GM12878 (cell line): ENCODE results near the gene WWP2. TPM values are rescaled to one million over a fixed set of nuclear protein-coding genes. Genes with fewer than 3 reads are reported as not detected.

Source experiments
- ATAC-seq: fragments of 200-7000 bp; cut with Tn5 transposase; 3 replicates; pipeline ENCODE4 v1.9.1; 2020; ENCODE audit warnings: mild to moderate bottlenecking, moderate library complexity
- BruUV-seq: library from RNA; stranded (reverse); fragments of 400-500 nt; replicated peaks from 2 replicates; lab custom pipeline; 2021; lab: Mats Ljungman, UMichigan
- CTCF ChIA-PET: fragments of 300-600 bp; sonication (Branson Sonifier 250); formaldehyde crosslinking; extraction: SDS; loops from one replicate; lab custom pipeline; 2021; ENCODE audit warnings: inconsistent platforms; lab: Yijun Ruan, JAX
- POLR2A ChIA-PET: fragments of 350-600 bp; formaldehyde crosslinking; extraction: SDS; loops from one replicate; lab custom pipeline; 2021; ENCODE audit warnings: inconsistent platforms; lab: Charles Lee
- RAD21 ChIA-PET: fragments of 300-600 bp; sonication (Branson Sonifier 250); formaldehyde crosslinking; loops from one replicate; lab custom pipeline; 2023; ENCODE audit warnings: antibody characterized with exemption; ENCODE audit not compliant: unreplicated experiment; lab: Charles Lee
- SMC1A ChIA-PET: fragments of 300-600 bp; sonication (Branson Sonifier 250); formaldehyde crosslinking; loops from one replicate; lab custom pipeline; 2023; ENCODE audit not compliant: unreplicated experiment, uncharacterized antibody; lab: Charles Lee
- DNase-seq: peaks from one replicate; pipeline ENCODE4 v3.0.0-alpha.2; 2011; ENCODE audit warnings: low read depth, low spot score
- FAIRE-seq: peaks from 3 replicates; lab custom pipeline; 2011; peaks lifted over from hg19 to GRCh38; lab: Jason Lieb, UNC
- H2AFZ ChIP-seq: 2 replicates; pipeline ENCODE4 v1.6.0; 2011; ENCODE audit warnings: low read depth, low read length, control low read depth; ENCODE audit not compliant: control insufficient read depth
- H3K27ac ChIP-seq: 2 replicates; pipeline ENCODE4 v1.5.1; 2011; ENCODE audit warnings: control low read depth; ENCODE audit not compliant: control insufficient read depth, insufficient read depth
- H3K27me3 ChIP-seq, 2 experiments: replicated peaks in 1 of 2; 2 replicates each; pipeline versions ENCODE4 v1.6.0 to v1.6.1; 2011; ENCODE audit warnings: low read length in 1 of 2; ENCODE audit not compliant: control insufficient read depth in 2 of 2, insufficient read depth in 2 of 2
- H3K36me3 ChIP-seq, 2 experiments: 2 replicates each; pipeline ENCODE4 v1.5.1; 2011; ENCODE audit warnings: low read length in 1 of 2; ENCODE audit not compliant: control insufficient read depth in 2 of 2, insufficient read depth in 2 of 2
- H3K4me1 ChIP-seq: 2 replicates; pipeline ENCODE4 v1.6.1; 2011; ENCODE audit warnings: mild to moderate bottlenecking, low read length, moderate library complexity, mixed read lengths; ENCODE audit not compliant: control insufficient read depth, insufficient read depth
- H3K4me2 ChIP-seq: 2 replicates; pipeline ENCODE4 v1.6.0; 2011; ENCODE audit warnings: control low read depth; ENCODE audit not compliant: control insufficient read depth, insufficient read depth
- H3K4me3 ChIP-seq: fragments of 200-600 bp; sonication (generic); 2 replicates; pipeline ENCODE4 v1.5.1; 2016
- H3K79me2 ChIP-seq: 2 replicates; pipeline ENCODE4 v1.6.0; 2011; ENCODE audit warnings: low read length; ENCODE audit not compliant: control insufficient read depth, insufficient read depth
- H3K9ac ChIP-seq: 2 replicates; pipeline ENCODE4 v1.8.0; 2011; ENCODE audit warnings: low read length, control low read depth, mixed read lengths; ENCODE audit not compliant: control insufficient read depth, insufficient read depth
- H3K9me3 ChIP-seq: replicated peaks from 3 replicates; pipeline ENCODE4 v1.5.1; 2011; ENCODE audit warnings: mild to moderate bottlenecking, low read length; ENCODE audit not compliant: control insufficient read depth, insufficient read depth
- H4K20me1 ChIP-seq: 2 replicates; pipeline ENCODE4 v1.6.0; 2011; ENCODE audit not compliant: control insufficient read depth, insufficient read depth
- BACH1 ChIP-seq: fragments of 450-650 bp; IDR thresholded peaks from 2 replicates; pipeline ENCODE4 v1.6.1; 2017; ENCODE audit warnings: mild to moderate bottlenecking, borderline replicate concordance
- BCL11A ChIP-seq: IDR thresholded peaks from 2 replicates; pipeline ENCODE4 v1.6.1; 2011; ENCODE audit warnings: low read depth, low read length
- CBFB ChIP-seq: IDR thresholded peaks from 2 replicates; pipeline ENCODE4 v1.6.1; 2016; ENCODE audit warnings: antibody characterized with exemption, low read depth
- CHD2 ChIP-seq: IDR thresholded peaks from 2 replicates; pipeline ENCODE4 v1.6.1; 2011; ENCODE audit warnings: low read depth, low read length, improper control_type of control experiment, borderline replicate concordance
- CHD4 ChIP-seq: fragments of 200-600 bp; sonication (generic); IDR thresholded peaks from 2 replicates; pipeline ENCODE4 v1.6.1; 2016; ENCODE audit warnings: mild to moderate bottlenecking
- ESRRA ChIP-seq: IDR thresholded peaks from 2 replicates; pipeline ENCODE4 v1.6.1; 2012; ENCODE audit warnings: mild to moderate bottlenecking, low read length, improper control_type of control experiment
- KAT2A ChIP-seq: conservative IDR thresholded peaks from 2 replicates; pipeline ENCODE4 v1.6.1; 2011; ENCODE audit warnings: low read depth, low read length; ENCODE audit not compliant: control insufficient read depth
- NFYB ChIP-seq: IDR thresholded peaks from 2 replicates; pipeline ENCODE4 v1.6.1; 2011; ENCODE audit warnings: low read depth, mild to moderate bottlenecking, low read length, improper control_type of control experiment, moderate library complexity; ENCODE audit not compliant: insufficient read depth
- POLR2AphosphoS2 ChIP-seq: IDR thresholded peaks from 2 replicates; pipeline ENCODE4 v1.6.1; 2011; ENCODE audit warnings: low read depth, mild to moderate bottlenecking, low read length, improper control_type of control experiment, moderate library complexity
- RCOR1 ChIP-seq: conservative IDR thresholded peaks from 2 replicates; pipeline ENCODE4 v1.6.1; 2012; ENCODE audit warnings: low read depth, low read length, improper control_type of control experiment
- RELA ChIP-seq: fragments of 450-650 bp; IDR thresholded peaks from 2 replicates; pipeline ENCODE4 v1.8.0; 2014; ENCODE audit warnings: borderline replicate concordance; ENCODE audit not compliant: partially characterized antibody
- SIX5 ChIP-seq: IDR thresholded peaks from 2 replicates; pipeline ENCODE4 v1.6.1; 2011; ENCODE audit warnings: mild to moderate bottlenecking, low read depth, low read length, moderate library complexity; ENCODE audit not compliant: severe bottlenecking
- SMARCA5 ChIP-seq: fragments of 450-650 bp; IDR thresholded peaks from 2 replicates; pipeline ENCODE4 v1.6.1; 2017; ENCODE audit warnings: mild to moderate bottlenecking
- SREBF1 ChIP-seq: IDR thresholded peaks from 2 replicates; pipeline ENCODE4 v1.6.1; 2012; ENCODE audit warnings: mild to moderate bottlenecking, low read length
- STAT3 ChIP-seq: IDR thresholded peaks from 2 replicates; pipeline ENCODE4 v1.6.1; 2011; ENCODE audit warnings: low read depth, low read length, improper control_type of control experiment
- SUZ12 ChIP-seq: fragments of 200-600 bp; sonication (generic); IDR thresholded peaks from one replicate; pipeline ENCODE4 v1.6.1; 2018; ENCODE audit warnings: antibody characterized with exemption, mild to moderate bottlenecking; ENCODE audit not compliant: unreplicated experiment
- TCF3 ChIP-seq: IDR thresholded peaks from 2 replicates; pipeline ENCODE4 v1.6.1; 2012; ENCODE audit warnings: low read depth, mild to moderate bottlenecking, low read length, borderline replicate concordance; ENCODE audit not compliant: insufficient read depth
- ZZZ3 ChIP-seq: IDR thresholded peaks from 2 replicates; pipeline ENCODE4 v1.6.1; 2011; ENCODE audit warnings: low read depth; ENCODE audit not compliant: control insufficient read depth, insufficient read length
- WGBS: methylation state at CpG from one replicate; pipeline ENCODE4 v1.1.6; 2016; ENCODE audit warnings: low lambda C conversion rate; ENCODE audit not compliant: insufficient replicate concordance, insufficient coverage; ENCODE audit errors: missing lambda C conversion rate; 5-methylcytosine and 5-hydroxymethylcytosine counted together
- in situ Hi-C: fragments of 300-500 bp; cut with MboI; formaldehyde crosslinking; loops from 9 replicates; pipeline ENCODE4 v1.14.3; 2018; ENCODE audit warnings: mixed read lengths
- intact Hi-C: fragments of 100-400 bp; cut with micrococcal nuclease; formaldehyde crosslinking; loops from one replicate; pipeline ENCODE4 v1.14.2; 2022; ENCODE audit not compliant: unreplicated experiment
- polyA plus RNA-seq, 11 experiments: library from polyadenylated mRNA; depleted of rRNA in 4 of 11; unstranded in 6 of 11; stranded (reverse) in 5 of 11; fragments of >200 nt; fragmentation: Nextera tagmentation in 4 of 11; fragmentation: Illumina TruSeq in 1 of 11; extraction: Ambion mirVana in 4 of 11; extraction: Trizol in 1 of 11; gene quantifications; 1 replicate in 1 of 11; 2 replicates in 10 of 11; pipeline versions ENCODE4 v1.2.1 to v1.2.3, GENCODE V29; 2011 to 2016; ENCODE audit warnings: inconsistent platforms in 2 of 11, missing spikeins in 2 of 11, low read depth in 1 of 11
- total RNA-seq, 4 experiments: library from RNA; depleted of rRNA in 3 of 4; stranded (reverse); fragments of >200 nt in 3 of 4; fragmentation: Illumina TruSeq in 1 of 4; extraction: Trizol in 1 of 4; gene quantifications; 2 replicates each; pipeline versions ENCODE4 v1.2.1 to v1.2.3, GENCODE V29; 2013 to 2021

Gene WWP2
- total and polyA plus RNA-seq, 10 of the 15 experiments (the other 5 are each of a cell fraction or from before 2014, with no cell fraction given): 2.8 to 47.0 (median 23.8) TPM

- BruUV-seq: no TSS peak
- Histone ChIP-seq H2AFZ (no peak overlapping the region), H3K4me3 (no peak overlapping the region), H3K9me3 (peaks cover 1% of the 10 kb centered on the region; the same call in 2 of the 3 replicates), H3K79me2 (no peaks in the 10 kb centered on the region), H4K20me1 (no peaks in the 10 kb centered on the region), H3K27me3 (no peaks in the 10 kb centered on the region), H3K4me2 (no peak overlapping the region), H3K9ac (no peak overlapping the region), H3K36me3 (peaks cover 0 to 1% of the 10 kb centered on the region in 2 experiments), H3K27ac (no peak overlapping the region), H3K4me1 (no peaks in the 10 kb centered on the region)
- ChIA-PET POLR2A (no interaction called here), CTCF (no interaction called here), SMC1A (no interaction called here), RAD21 (no interaction called here)
- FAIRE-seq (no peak), ATAC-seq (no peak), DNase-seq (no peak)
- WGBS: 87% methylated on average over 3 of the region's 3 CpGs
- in situ Hi-C loops (no loop called here), intact Hi-C loops (no loop called here)
- TF ChIP-seq RCOR1 (no peak), BACH1 (no peak), SREBF1 (no peak), BCL11A (no peak), RELA (no peak), CBFB (no peak), SMARCA5 (no peak), TCF3 (no peak), STAT3 (no peak), SUZ12 (no peak), NFYB (no peak), POLR2AphosphoS2 (no peak), CHD4 (no peak), KAT2A (no peak), ZZZ3 (no peak), ESRRA (no peak), CHD2 (no peak), SIX5 (no peak)
Measured at GRCh38 chr16:69781118-69781517, 19.0 kb downstream of the WWP2 start.
